ENCODE measurements around the gene ZNF778.
"Not testable (repeated sequence)": the region's sequence is repeated elsewhere in the genome, so short reads cannot be mapped to it uniquely, and the experiment has no call there.

The ZNF778 gene

DNA sequence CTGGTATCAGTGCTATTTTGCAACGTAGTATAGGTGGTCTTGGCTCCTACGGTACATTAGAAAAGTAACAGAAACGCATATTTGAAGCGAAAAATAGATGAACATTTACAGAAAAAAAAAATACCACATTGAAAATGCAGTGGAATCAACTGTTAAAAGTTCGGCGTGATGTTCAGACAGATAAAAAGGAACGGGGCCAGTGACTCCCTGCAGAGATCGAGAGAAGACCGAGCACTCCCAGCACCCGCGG lies 440 bp upstream of the ZNF778 start:
- DNase-seq (ENCODE audit: low read depth) = no peak

GRCh38 chr16:89219365-89219764 lies 1.9 kb downstream of the ZNF778 start:
- no peak for DNase-seq (ENCODE audit: low read depth)

GRCh38 chr16:89221604-89222003 lies 4.1 kb downstream of the ZNF778 start:
- no peak for DNase-seq (ENCODE audit: low read depth)

DNA sequence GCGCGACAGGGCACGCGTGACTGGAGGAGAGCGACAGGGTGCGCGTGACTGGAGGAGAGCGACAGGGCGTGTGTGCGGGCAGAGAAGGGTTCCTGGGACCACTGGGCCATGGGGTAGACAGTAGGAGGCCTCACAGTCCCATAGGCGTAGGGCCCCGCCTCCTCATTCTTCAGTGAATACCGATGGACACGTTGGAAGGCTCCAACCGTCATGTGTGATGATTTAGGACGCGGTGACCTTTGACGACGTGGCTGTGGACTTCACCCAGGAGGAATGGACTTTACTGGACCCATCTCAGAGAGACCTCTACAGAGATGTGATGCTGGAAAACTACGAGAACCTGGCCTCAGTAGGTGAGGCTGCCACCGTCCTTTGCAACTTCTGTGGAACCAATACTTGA lies 5.4 kb downstream of the ZNF778 start:
- no peak for DNase-seq (ENCODE audit: low read depth)

GRCh38 chr16:89224665-89225064 lies 7.2 kb downstream of the ZNF778 start:
- no peak for DNase-seq (ENCODE audit: low read depth)

- no peak for DNase-seq (ENCODE audit: low read depth)
These were observed 12.8 kb downstream of the ZNF778 start for GRCh38 chr16:89230255-89230654.

DNA sequence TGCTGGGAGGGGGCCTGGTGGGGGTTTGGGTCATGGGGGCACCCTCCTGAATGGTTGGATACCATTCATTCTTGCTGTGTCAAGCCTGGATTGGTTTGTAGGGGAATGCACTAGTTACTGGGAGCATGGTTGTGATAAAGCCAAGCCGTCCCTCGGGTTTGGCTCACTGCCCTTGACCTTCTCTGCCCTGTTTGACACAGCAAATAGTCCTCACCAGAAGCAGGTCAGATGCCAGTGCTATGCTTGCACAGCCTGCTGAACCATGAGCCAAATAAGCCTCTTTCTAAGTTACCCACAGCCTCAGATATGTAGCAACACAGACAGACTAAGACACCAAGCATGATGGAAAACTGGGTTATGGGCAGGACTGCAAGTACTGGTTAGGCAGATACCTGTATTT lies 14.6 kb downstream of the ZNF778 start:
- no peak for DNase-seq (ENCODE audit: low read depth)

DNA sequence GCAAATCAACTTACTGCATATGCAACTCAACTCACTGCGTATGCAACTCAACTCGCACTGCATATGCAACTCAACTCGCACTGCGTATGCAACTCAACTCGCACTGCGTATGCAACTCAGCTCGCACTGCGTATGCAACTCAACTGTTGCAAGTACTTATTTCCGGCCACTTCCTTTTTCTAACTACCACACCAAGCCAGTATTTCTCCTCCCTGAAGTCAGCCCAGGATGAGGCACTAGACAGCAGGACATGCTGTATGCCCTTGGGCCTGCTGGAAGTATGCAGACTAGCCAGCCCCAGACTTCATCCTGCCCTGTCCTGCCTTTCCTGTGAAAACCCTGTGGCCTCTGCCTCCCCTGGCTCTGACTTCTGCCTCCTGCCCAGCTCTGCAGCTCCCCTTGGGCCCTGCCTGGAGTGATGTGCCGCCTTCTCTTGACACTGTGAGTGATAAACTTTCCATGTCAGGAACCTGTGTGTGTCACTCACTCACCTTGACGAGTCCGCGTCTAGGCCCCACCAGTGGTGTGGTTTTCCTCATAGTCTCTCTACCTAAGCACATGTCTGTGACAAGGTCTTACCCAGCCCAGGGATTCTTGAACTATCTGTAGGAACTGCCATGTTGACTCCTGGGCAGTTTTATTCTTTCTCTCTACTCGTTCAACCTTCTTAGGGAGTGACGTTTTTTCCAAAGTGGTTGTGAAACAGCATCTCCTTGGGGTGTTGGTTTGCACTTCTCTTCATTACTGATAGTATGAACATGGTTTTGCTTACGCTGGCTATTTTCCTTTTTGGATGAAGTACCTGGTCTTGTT lies 16.4 kb downstream of the ZNF778 start:
- DNase-seq (ENCODE audit: low read depth) = no peak

DNA sequence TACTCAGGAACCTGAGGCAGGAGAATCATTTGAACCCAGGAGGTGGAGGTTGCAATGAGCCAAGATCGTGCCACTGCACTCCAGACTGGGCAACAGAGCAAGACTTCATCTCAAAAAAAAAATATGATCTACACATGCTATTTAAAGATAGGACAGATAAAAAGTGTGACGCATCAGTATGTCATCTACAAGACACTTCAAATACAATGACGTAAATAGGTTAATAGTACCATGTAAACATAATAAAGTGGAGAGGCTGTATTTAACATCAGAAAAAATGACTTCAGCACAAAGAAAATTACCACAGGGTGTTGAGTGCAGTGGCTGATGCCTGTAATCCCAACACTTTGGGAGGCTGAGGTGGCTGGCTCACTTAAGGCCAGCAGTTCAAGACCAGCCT lies 20.2 kb downstream of the ZNF778 start:
- DNase-seq (ENCODE audit: low read depth) = no peak

DNA sequence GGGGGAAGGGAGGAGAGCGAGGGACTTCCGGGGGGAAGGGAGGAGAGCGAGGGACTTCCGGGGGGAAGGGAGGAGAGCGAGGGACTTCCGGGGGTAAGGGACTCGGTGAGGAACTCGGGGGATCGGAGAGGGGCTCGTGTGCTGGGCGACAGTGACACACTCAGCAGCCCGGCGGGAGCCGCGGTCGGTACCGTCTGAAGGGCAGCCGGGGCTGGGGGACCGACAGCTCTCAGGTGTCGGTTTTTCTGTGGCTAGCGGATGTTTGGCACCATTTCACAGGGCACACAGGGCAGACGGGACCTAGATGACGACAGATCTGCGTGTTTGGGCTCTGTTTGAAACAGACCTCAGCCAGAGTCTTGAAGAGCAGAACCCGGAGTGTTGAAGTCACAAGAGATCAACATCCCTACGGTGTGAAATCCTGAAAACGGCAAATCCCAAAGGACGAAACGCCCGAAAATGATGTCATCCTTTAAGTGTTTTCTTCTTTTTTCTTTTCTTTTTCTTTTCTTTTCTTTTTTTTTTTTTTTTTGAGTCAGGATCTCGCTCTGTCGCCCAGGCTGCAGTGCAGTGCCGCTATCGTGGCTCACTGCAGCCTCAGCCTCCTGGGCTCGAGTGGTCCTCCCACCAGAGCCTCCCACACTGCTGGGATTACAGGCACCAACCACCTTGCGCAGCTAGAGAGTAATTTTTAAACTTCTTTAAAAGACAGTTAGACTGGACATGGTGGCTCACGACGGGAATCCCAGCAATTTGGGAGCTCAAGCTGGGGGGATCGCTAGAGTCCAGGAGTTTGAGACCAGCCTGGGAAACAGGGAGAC lies 23.9 kb downstream of the ZNF778 start:
- DNase-seq (ENCODE audit: low read depth) = peak; percentile 82

GRCh38 chr16:89242795-89243200 lies 25.3 kb downstream of the ZNF778 start:
- DNase-seq (ENCODE audit: low read depth) = no peak

GRCh38 chr16:89243664-89244063 lies 26.2 kb downstream of the ZNF778 start:
- no peak for DNase-seq (ENCODE audit: low read depth)

GRCh38 chr16:89244264-89244663 lies 26.8 kb downstream of the ZNF778 start:
- not testable (repeated sequence) for DNase-seq (ENCODE audit: low read depth)

GRCh38 chr16:89244754-89245153 lies 27.3 kb downstream of the ZNF778 start:
- no peak for DNase-seq (ENCODE audit: low read depth)

DNA sequence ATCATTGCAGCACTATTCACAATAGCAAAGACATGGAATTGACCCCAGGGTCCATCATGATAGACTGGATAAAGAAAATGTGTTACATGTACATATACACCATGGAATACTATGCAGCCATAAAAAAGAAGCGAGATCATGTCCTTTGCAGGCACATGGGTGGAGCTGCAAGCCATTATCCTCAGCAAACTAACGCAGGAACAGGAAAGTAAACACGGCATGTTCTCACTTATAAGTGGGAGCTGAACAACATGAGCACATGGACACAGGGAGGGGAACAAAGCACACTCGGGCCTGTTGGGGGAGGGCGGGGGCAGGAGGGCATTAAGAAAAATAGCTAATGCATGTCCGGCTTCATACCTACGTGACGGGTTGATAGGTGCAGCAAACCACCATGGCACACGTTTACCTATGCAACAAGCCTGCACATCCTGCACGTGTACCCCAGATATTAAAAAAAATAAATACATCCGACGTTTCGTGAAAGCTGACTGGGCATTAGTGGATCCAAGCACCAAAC lies 28.9 kb downstream of the ZNF778 start:
- no peak for DNase-seq (ENCODE audit: low read depth)

DNA sequence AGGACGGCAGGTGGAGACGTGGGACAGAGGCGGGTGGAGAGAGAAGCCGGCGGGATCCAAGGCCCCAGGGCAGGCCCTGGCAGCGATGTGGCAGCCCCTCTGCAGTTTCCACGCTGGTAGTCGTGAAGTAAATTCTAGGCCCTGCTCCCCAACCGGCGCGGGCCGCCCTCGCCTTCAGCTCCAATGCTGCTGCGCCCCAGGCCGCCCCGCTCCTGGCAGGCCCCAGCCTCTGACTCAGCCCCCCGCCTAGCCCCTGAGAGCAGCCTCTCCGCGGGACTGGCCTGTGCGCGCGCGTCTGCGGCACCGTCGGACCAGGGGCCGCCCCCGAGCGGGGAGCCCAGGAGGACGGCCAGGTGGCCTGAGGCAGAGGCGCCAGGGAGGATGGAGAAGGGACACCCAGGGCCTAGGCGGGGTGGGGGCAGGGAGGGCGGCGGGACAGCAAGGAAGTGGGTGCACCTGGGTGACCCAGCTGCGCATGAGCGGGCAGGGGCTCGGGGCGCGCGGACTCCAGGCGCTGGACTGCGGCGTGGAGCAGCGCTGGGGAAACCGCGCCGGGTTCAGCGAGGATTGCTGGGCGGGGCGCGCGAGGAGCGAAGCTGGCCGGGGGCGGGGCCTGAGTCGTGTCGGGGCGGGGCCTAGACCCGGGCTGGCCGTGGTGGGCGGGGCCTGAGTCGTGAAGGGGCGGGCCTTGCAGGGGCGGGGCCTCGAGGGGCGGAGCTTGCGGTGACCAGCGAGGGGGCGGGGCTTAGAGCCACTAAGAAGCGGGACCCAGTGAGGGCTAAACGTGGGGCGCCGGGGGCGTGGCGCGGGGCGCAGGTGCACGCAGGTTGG lies 29.6 kb downstream of the ZNF778 start:
- peak; percentile 72 for DNase-seq (ENCODE audit: low read depth)

DNA sequence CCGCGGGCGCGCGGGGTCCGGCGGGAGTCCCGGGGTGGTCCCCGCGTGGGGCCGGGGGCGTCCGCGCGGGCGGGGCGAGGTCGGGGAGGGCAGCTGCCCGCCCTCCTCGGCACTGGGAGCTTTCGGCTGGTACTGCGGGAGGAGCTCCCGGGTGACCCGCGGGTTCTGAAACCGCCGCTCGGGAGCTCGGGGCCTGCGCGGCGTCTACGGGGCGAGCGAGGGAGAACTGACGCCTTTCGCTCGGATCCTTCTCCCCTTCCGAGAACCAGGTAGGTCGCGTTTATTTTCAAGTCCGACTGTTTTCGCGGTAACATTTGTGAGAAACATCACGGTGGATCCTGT lies 30.2 kb downstream of the ZNF778 start:
- DNase-seq (ENCODE audit: low read depth) = not testable (repeated sequence)

- no peak for DNase-seq (ENCODE audit: low read depth)
These were observed 30.9 kb downstream of the ZNF778 start for GRCh38 chr16:89248196-89248982.

- no peak for DNase-seq (ENCODE audit: low read depth)
These were observed 36.2 kb downstream of the ZNF778 start for GRCh38 chr16:89253548-89254287.

DNA sequence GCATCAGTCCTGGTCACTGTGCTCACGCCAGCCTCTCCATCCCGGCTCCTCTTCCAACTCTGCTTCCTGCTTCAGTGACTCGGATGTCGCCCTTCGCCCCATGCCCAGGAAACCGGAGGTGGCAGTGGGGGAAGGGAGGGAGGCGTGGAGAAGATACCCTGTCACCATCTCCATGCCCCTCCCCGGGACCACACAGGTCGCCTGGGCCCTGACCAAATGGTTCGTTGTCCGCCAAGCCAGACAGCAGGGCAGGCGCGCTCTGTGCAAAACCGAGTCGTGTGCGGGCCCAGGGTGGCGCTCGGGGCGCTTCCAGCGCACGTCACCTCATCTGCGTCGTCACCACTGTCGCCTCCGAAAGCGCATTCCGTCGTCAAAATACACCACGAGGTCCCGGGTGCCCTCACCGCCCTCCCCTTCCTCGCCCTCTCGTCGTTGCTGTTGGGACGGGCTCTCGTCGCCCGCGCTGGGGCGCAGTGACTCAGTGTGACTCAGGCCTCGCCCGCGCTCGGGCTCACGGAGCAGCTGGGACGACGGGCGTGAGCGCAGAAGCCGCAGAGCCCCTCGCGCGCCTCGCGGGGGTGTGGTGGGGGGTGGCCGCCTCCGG lies 39.2 kb downstream of the ZNF778 start:
- no peak for DNase-seq (ENCODE audit: low read depth)

- DNase-seq (ENCODE audit: low read depth) = no peak
These were observed 39.8 kb downstream of the ZNF778 start for GRCh38 chr16:89257281-89257731.
